ENCODE data around the gene USP24.
"Not testable (repeated sequence)": the region's sequence is repeated elsewhere in the genome, so short reads cannot be mapped to it uniquely, and the experiment has no call there.

USP24 gene

GRCh38 chr1:55203064-55203463, 12.1 kb downstream of the USP24 start:
- TF ChIP-seq, protein P1, sequence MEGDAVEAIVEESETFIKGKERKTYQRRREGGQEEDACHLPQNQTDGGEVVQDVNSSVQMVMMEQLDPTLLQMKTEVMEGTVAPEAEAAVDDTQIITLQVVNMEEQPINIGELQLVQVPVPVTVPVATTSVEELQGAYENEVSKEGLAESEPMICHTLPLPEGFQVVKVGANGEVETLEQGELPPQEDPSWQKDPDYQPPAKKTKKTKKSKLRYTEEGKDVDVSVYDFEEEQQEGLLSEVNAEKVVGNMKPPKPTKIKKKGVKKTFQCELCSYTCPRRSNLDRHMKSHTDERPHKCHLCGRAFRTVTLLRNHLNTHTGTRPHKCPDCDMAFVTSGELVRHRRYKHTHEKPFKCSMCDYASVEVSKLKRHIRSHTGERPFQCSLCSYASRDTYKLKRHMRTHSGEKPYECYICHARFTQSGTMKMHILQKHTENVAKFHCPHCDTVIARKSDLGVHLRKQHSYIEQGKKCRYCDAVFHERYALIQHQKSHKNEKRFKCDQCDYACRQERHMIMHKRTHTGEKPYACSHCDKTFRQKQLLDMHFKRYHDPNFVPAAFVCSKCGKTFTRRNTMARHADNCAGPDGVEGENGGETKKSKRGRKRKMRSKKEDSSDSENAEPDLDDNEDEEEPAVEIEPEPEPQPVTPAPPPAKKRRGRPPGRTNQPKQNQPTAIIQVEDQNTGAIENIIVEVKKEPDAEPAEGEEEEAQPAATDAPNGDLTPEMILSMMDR (IDR thresholded peaks at IDR 0.05; ENCODE audit: low read depth, low read length, missing control alignments), result no peak
- DNase-seq (ENCODE audit: low read depth), result no peak
- no peak overlapping the region for H3K4me3 ChIP-seq (ENCODE audit: low read depth, low read length)

DNA sequence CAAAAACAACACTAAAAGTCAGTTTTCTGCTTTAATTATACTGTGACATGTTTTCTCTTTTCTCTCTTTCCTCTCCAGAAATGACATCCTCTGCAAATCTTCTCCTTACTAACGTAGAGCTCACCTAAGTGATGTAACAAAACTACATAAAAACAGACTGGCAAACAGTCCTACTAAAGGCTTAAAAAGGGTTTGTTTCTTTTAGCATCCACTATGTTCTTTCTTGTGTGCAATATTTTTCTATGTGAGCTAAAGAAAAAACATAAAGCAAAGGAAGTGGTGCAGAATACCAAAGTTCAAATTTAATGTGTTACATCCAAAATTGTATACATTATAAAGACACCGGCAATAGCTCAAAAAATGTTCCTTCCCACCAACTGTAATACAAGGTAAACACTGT, 14.5 kb downstream of the USP24 start:
- TF ChIP-seq, protein P1 (IDR thresholded peaks at IDR 0.05; ENCODE audit: low read depth, low read length, missing control alignments), result no peak
- DNase-seq (ENCODE audit: low read depth), result no peak
- H3K4me3 ChIP-seq (ENCODE audit: low read depth, low read length), result no peak overlapping the region

- H3K4me3 ChIP-seq (ENCODE audit: low read depth, low read length); DNase-seq (ENCODE audit: low read depth): not testable (repeated sequence)
Observed at GRCh38 chr1:55199735-55200134, 15.4 kb downstream of the USP24 start.

- TF ChIP-seq, protein P1 (IDR thresholded peaks at IDR 0.05; ENCODE audit: low read depth, low read length, missing control alignments), result no peak
- no peak for DNase-seq (ENCODE audit: low read depth)
- H3K4me3 ChIP-seq (ENCODE audit: low read depth, low read length), result no peak overlapping the region
Observed at GRCh38 chr1:55198044-55198443, 17.1 kb downstream of the USP24 start.

GRCh38 chr1:55197099-55197498, 18.1 kb downstream of the USP24 start:
- no peak overlapping the region for H3K4me3 ChIP-seq (ENCODE audit: low read depth, low read length)
- TF ChIP-seq, protein P1 (IDR thresholded peaks at IDR 0.05; ENCODE audit: low read depth, low read length, missing control alignments), result no peak
- no peak for DNase-seq (ENCODE audit: low read depth)

DNA sequence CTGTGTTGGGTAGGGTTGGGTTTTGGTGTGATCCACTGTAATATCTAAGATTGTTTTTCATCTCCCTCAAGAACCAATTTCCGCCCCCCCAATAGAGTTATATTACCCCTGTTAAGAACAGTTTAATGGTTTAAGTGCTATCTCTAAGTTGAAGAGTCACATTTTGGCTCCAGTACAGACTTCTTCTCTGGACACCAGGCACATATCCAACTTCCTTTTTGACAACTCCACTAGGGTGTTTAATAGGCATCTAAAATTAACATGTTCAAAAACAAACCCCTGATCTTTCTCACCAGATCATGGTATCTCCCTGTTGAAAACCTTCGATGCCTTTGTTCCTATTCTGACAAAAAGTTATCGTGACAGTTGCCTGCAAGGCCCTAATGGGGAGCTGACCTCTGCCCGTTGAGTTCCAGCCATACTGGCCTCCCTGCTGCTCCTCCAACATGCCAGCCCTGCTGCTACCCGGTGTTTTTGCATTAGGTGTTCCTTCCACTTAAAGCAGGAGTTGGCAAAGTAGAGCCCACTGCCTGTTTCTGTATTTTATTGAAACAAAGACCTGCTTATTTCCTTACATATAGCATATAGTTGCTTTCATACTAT, 18.6 kb downstream of the USP24 start:
- TF ChIP-seq, protein P1 (IDR thresholded peaks at IDR 0.05; ENCODE audit: low read depth, low read length, missing control alignments), result no peak
- no peak for DNase-seq (ENCODE audit: low read depth)
- H3K4me3 ChIP-seq (ENCODE audit: low read depth, low read length), result no peak overlapping the region

DNA sequence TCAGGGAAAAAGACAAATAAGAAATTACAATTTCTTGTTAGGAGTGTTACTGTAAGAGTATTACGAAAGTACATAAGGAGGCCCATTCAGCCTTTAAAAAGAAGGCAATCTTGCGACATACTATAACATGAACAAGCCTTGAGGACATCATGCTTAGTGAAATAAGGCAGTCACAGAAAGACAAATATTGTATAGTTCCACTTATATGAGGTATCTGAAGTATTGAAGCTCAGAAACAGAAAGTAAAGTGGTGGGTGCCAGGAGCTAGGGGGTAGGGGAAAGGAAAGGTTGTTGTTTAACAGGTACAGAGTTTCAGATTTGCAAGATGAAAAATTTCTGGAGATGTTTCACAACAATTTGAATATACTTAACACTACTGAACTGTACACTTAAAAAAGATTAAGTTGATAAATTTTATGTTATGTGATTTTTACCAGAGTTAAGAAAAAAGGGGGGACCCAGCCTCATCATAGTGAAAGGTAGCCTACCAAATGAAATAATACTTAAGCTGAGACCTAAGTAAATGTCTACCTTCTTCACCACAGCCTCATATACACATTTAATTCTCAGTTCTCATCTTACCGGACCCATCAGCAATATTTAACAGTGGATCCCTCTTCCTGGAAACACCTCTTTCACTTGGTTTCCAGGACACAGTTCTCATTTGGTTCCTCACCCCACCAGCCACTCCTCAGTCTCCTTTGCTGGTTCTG, 19.5 kb downstream of the USP24 start:
- TF ChIP-seq, protein P1 (IDR thresholded peaks at IDR 0.05; ENCODE audit: low read depth, low read length, missing control alignments), result no peak
- no peak overlapping the region for H3K4me3 ChIP-seq (ENCODE audit: low read depth, low read length)
- DNase-seq (ENCODE audit: low read depth), result no peak

Data from GM12864 (cell line).